Testis (tissue), 2 donors: ENCODE results near the gene ABHD18.

Source experiments
- POLR2A ChIP-seq: fragments of 450-650 bp; IDR thresholded peaks from one replicate; pipeline ENCODE4 v1.6.1; 2017; ENCODE audit warnings: antibody characterized with exemption, mild to moderate bottlenecking, moderate library complexity
- TF ChIP-seq, protein P1 (sequence below), 3 experiments: fragments of 450-650 bp in 2 of 3; fragments of 200-600 bp in 1 of 3; sonication (generic) in 1 of 3; IDR thresholded peaks; one replicate each; pipeline ENCODE4 v1.5.1; 2016 to 2019; ENCODE audit warnings: antibody characterized with exemption in 3 of 3, mild to moderate bottlenecking in 2 of 3, moderate library complexity in 1 of 3

GRCh38 chr4:127967141-127967775 is 2.1 kb downstream of the ABHD18 start:
- TF ChIP-seq, protein P1, sequence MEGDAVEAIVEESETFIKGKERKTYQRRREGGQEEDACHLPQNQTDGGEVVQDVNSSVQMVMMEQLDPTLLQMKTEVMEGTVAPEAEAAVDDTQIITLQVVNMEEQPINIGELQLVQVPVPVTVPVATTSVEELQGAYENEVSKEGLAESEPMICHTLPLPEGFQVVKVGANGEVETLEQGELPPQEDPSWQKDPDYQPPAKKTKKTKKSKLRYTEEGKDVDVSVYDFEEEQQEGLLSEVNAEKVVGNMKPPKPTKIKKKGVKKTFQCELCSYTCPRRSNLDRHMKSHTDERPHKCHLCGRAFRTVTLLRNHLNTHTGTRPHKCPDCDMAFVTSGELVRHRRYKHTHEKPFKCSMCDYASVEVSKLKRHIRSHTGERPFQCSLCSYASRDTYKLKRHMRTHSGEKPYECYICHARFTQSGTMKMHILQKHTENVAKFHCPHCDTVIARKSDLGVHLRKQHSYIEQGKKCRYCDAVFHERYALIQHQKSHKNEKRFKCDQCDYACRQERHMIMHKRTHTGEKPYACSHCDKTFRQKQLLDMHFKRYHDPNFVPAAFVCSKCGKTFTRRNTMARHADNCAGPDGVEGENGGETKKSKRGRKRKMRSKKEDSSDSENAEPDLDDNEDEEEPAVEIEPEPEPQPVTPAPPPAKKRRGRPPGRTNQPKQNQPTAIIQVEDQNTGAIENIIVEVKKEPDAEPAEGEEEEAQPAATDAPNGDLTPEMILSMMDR (IDR thresholded peaks at IDR 0.05): no peak
- no peak for TF ChIP-seq POLR2A
